Testis (tissue), 3 donors: ENCODE measurements around the gene KRTAP20-4. TPM values are rescaled to one million over a fixed set of nuclear protein-coding genes. Genes with fewer than 3 reads are reported as not detected.

Experiments used
- DNase-seq: peaks from one replicate; pipeline ENCODE4 v3.0.0-alpha.2; 2019
- H3K27ac ChIP-seq, 2 donors: fragments of 200-600 bp; sonication (generic); one replicate each; pipeline ENCODE4 v1.5.1; 2019
- H3K27me3 ChIP-seq: fragments of 200-600 bp; sonication (generic); one replicate; pipeline ENCODE4 v1.5.1; 2019
- H3K36me3 ChIP-seq: fragments of 200-600 bp; sonication (generic); one replicate; pipeline ENCODE4 v1.5.1; 2017; ENCODE audit warnings: low read depth; ENCODE audit errors: missing control alignments
- H3K4me1 ChIP-seq: fragments of 200-600 bp; sonication (generic); one replicate; pipeline ENCODE4 v1.5.1; 2019
- H3K4me3 ChIP-seq, 2 donors: fragments of 200-600 bp; sonication (generic); one replicate each; pipeline ENCODE4 v1.5.1; 2017 to 2019
- H3K9me3 ChIP-seq: fragments of 200-600 bp; sonication (generic); one replicate; pipeline ENCODE4 v1.5.1; 2017
- POLR2A ChIP-seq: fragments of 450-650 bp; IDR thresholded peaks from one replicate; pipeline ENCODE4 v1.6.1; 2017; ENCODE audit warnings: antibody characterized with exemption, mild to moderate bottlenecking, moderate library complexity
- WGBS, 2 donors: methylation state at CpG; one replicate each; pipeline ENCODE4 v1.1.5; 2018; 5-methylcytosine and 5-hydroxymethylcytosine counted together
- intact Hi-C: fragments of 100-400 bp; cut with DNase I; formaldehyde crosslinking; loops from one replicate; pipeline ENCODE4 v1.15.1; 2023; ENCODE audit warnings: low total_unique reads
- polyA plus RNA-seq: library from polyadenylated mRNA; stranded (reverse); fragments of 350-450 nt; fragmentation: Illumina TruSeq; extraction: RNeasy Lipid Tissue Mini Kit (QIAGEN cat#74804); gene quantifications from one replicate; pipeline ENCODE4 v1.2.3, GENCODE V29; 2014; ENCODE audit warnings: low read depth, low replicate concordance; ENCODE audit not compliant: insufficient read depth
- small RNA-seq, 2 donors: library from RNA; depleted of rRNA; stranded (forward); fragments of <200 nt; gene quantifications; one replicate each; pipeline ENCODE3, GENCODE V24; 2016
- total RNA-seq, 2 donors: library from RNA; depleted of rRNA; stranded (reverse); fragments of >200 nt; gene quantifications; one replicate each; pipeline ENCODE4 v1.2.3, GENCODE V29; 2016
- TF ChIP-seq, protein P1 (sequence below), 3 experiments: fragments of 450-650 bp in 2 of 3; fragments of 200-600 bp in 1 of 3; sonication (generic) in 1 of 3; IDR thresholded peaks; one replicate each; pipeline ENCODE4 v1.5.1; 2016 to 2019; ENCODE audit warnings: antibody characterized with exemption in 3 of 3, mild to moderate bottlenecking in 2 of 3, moderate library complexity in 1 of 3

KRTAP20-4 gene
- total and polyA plus RNA-seq, 3 donors from 2014 or later, result not detected

- 75 to 100% methylated on average over 1 of the region's 1 CpG for WGBS, 2 donors
- DNase-seq, result no peak
- TF ChIP-seq, protein P1, sequence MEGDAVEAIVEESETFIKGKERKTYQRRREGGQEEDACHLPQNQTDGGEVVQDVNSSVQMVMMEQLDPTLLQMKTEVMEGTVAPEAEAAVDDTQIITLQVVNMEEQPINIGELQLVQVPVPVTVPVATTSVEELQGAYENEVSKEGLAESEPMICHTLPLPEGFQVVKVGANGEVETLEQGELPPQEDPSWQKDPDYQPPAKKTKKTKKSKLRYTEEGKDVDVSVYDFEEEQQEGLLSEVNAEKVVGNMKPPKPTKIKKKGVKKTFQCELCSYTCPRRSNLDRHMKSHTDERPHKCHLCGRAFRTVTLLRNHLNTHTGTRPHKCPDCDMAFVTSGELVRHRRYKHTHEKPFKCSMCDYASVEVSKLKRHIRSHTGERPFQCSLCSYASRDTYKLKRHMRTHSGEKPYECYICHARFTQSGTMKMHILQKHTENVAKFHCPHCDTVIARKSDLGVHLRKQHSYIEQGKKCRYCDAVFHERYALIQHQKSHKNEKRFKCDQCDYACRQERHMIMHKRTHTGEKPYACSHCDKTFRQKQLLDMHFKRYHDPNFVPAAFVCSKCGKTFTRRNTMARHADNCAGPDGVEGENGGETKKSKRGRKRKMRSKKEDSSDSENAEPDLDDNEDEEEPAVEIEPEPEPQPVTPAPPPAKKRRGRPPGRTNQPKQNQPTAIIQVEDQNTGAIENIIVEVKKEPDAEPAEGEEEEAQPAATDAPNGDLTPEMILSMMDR (IDR thresholded peaks at IDR 0.05), result no peak
- no peak for TF ChIP-seq POLR2A
- Histone ChIP-seq H3K27me3 (no peaks in the 10 kb centered on the region), H3K4me1 (no peaks in the 10 kb centered on the region), H3K27ac (no peak overlapping the region), H3K4me3 (no peak overlapping the region), H3K9me3 (no peaks in the 10 kb centered on the region), H3K36me3 (no peaks in the 10 kb centered on the region)
- intact Hi-C loops, result no loop called here
Observed at GRCh38 chr21:30668776-30669175, 48.3 kb downstream of the KRTAP20-4 start.

Small RNAs within 50 kb of the gene (small RNA-seq; reads per million reads assigned to genes)
- gene KRTAP20-1, result 0 reads per million in 2 donors
- gene KRTAP20-3, result 0 reads per million in 2 donors
- 0 reads per million in 2 donors for gene KRTAP20-4
- 0 reads per million in 2 donors for gene KRTAP22-1
- gene KRTAP22-2, result 0 reads per million in 2 donors

Other genes starting within 250 kb of the KRTAP20-4 start
- not detected for gene KRTAP13-2, start 248.4 kb upstream of the KRTAP20-4 start, total RNA-seq
- gene KRTAP13-2, start 248.4 kb upstream of the KRTAP20-4 start, polyA plus RNA-seq, result not detected
- not detected for gene KRTAP13-1, start 224.6 kb upstream of the KRTAP20-4 start, total RNA-seq
- gene KRTAP13-1, start 224.6 kb upstream of the KRTAP20-4 start, polyA plus RNA-seq, result not detected
- gene KRTAP13-3, start 194.7 kb upstream of the KRTAP20-4 start, total RNA-seq, result not detected
- not detected for gene KRTAP13-3, start 194.7 kb upstream of the KRTAP20-4 start, polyA plus RNA-seq
- gene KRTAP13-4, start 190.4 kb upstream of the KRTAP20-4 start, total RNA-seq, result not detected
- gene KRTAP13-4, start 190.4 kb upstream of the KRTAP20-4 start, polyA plus RNA-seq, result not detected
- gene KRTAP15-1, start 180.4 kb upstream of the KRTAP20-4 start, total RNA-seq, result not detected
- gene KRTAP15-1, start 180.4 kb upstream of the KRTAP20-4 start, polyA plus RNA-seq, result not detected
- gene KRTAP19-1, start 140.3 kb upstream of the KRTAP20-4 start, total RNA-seq, result not detected
- not detected for gene KRTAP19-1, start 140.3 kb upstream of the KRTAP20-4 start, polyA plus RNA-seq
- gene KRTAP19-2, start 133.2 kb upstream of the KRTAP20-4 start, total RNA-seq, result not detected
- gene KRTAP19-2, start 133.2 kb upstream of the KRTAP20-4 start, polyA plus RNA-seq, result not detected
- not detected for gene KRTAP19-3, start 128.6 kb upstream of the KRTAP20-4 start, total RNA-seq
- gene KRTAP19-3, start 128.6 kb upstream of the KRTAP20-4 start, polyA plus RNA-seq, result not detected
- gene KRTAP19-4, start 123.5 kb upstream of the KRTAP20-4 start, total RNA-seq, result not detected
- gene KRTAP19-4, start 123.5 kb upstream of the KRTAP20-4 start, polyA plus RNA-seq, result not detected
- gene KRTAP19-5, start 118.5 kb upstream of the KRTAP20-4 start, total RNA-seq, result not detected
- gene KRTAP19-5, start 118.5 kb upstream of the KRTAP20-4 start, polyA plus RNA-seq, result not detected
- gene KRTAP19-6, start 78.8 kb upstream of the KRTAP20-4 start, total RNA-seq, result not detected
- not detected for gene KRTAP19-6, start 78.8 kb upstream of the KRTAP20-4 start, polyA plus RNA-seq
- gene KRTAP19-7, start 59.3 kb upstream of the KRTAP20-4 start, total RNA-seq, result not detected
- not detected for gene KRTAP19-7, start 59.3 kb upstream of the KRTAP20-4 start, polyA plus RNA-seq
- gene KRTAP22-2, start 30.2 kb upstream of the KRTAP20-4 start, total RNA-seq, result not detected
- gene KRTAP22-2, start 30.2 kb upstream of the KRTAP20-4 start, polyA plus RNA-seq, result not detected
- gene KRTAP6-3, start 28.2 kb upstream of the KRTAP20-4 start, total RNA-seq, result 1 to 10 TPM in 1 of 2 donors, under 1 TPM in 1; 0.99 to 1.3 TPM
- not detected for gene KRTAP6-3, start 28.2 kb upstream of the KRTAP20-4 start, polyA plus RNA-seq
- not detected for gene KRTAP6-2, start 21.7 kb upstream of the KRTAP20-4 start, total RNA-seq
- not detected for gene KRTAP6-2, start 21.7 kb upstream of the KRTAP20-4 start, polyA plus RNA-seq
- gene KRTAP22-1, start 19.5 kb upstream of the KRTAP20-4 start, total RNA-seq, result not detected
- not detected for gene KRTAP22-1, start 19.5 kb upstream of the KRTAP20-4 start, polyA plus RNA-seq
- gene KRTAP6-1, start 6.7 kb upstream of the KRTAP20-4 start, total RNA-seq, result not detected
- gene KRTAP6-1, start 6.7 kb upstream of the KRTAP20-4 start, polyA plus RNA-seq, result not detected
- gene KRTAP20-1, start 4.2 kb upstream of the KRTAP20-4 start, total RNA-seq, result not detected
- not detected for gene KRTAP20-1, start 4.2 kb upstream of the KRTAP20-4 start, polyA plus RNA-seq
- not detected for gene KRTAP20-2, start 14.6 kb downstream of the KRTAP20-4 start, total RNA-seq
- not detected for gene KRTAP20-2, start 14.6 kb downstream of the KRTAP20-4 start, polyA plus RNA-seq
- gene KRTAP20-3, start 22.2 kb downstream of the KRTAP20-4 start, total RNA-seq, result not detected
- not detected for gene KRTAP20-3, start 22.2 kb downstream of the KRTAP20-4 start, polyA plus RNA-seq
- not detected for gene KRTAP21-3, start 98.2 kb downstream of the KRTAP20-4 start, total RNA-seq
- not detected for gene KRTAP21-3, start 98.2 kb downstream of the KRTAP20-4 start, polyA plus RNA-seq
- 1 to 10 TPM in 1 of 2 donors, not detected in 1; 1.4 TPM for gene KRTAP21-2, start 126.6 kb downstream of the KRTAP20-4 start, total RNA-seq
- 2.5 TPM for gene KRTAP21-2, start 126.6 kb downstream of the KRTAP20-4 start, polyA plus RNA-seq
- gene KRTAP21-1, start 134.8 kb downstream of the KRTAP20-4 start, total RNA-seq, result not detected
- gene KRTAP21-1, start 134.8 kb downstream of the KRTAP20-4 start, polyA plus RNA-seq, result not detected
- gene KRTAP8-1, start 192.6 kb downstream of the KRTAP20-4 start, total RNA-seq, result not detected
- not detected for gene KRTAP8-1, start 192.6 kb downstream of the KRTAP20-4 start, polyA plus RNA-seq
- gene KRTAP7-1, start 209.1 kb downstream of the KRTAP20-4 start, total RNA-seq, result 1 to 10 TPM in 1 of 2 donors, under 1 TPM in 1; 0.81 to 1.5 TPM
- gene KRTAP7-1, start 209.1 kb downstream of the KRTAP20-4 start, polyA plus RNA-seq, result not detected